Hepatocyte (in vitro differentiated cells): ENCODE data around the gene C2CD4D.

ENCODE experiments used
- EZH2 ChIP-seq: fragments of 200-600 bp; sonication (generic); IDR thresholded peaks from 2 replicates; pipeline ENCODE4 v1.6.1; 2016; ENCODE audit warnings: antibody characterized with exemption, mild to moderate bottlenecking, borderline replicate concordance
- EZH2phosphoT487 ChIP-seq: fragments of 200-600 bp; sonication (generic); IDR thresholded peaks from one replicate; pipeline ENCODE4 v1.6.1; 2018; ENCODE audit warnings: antibody characterized with exemption, mild to moderate bottlenecking, low read depth, moderate library complexity; ENCODE audit not compliant: unreplicated experiment, severe bottlenecking
- TF ChIP-seq, protein P1 (sequence below): fragments of 200-600 bp; sonication (generic); IDR thresholded peaks from 2 replicates; pipeline ENCODE4 v1.5.1; 2016; ENCODE audit warnings: antibody characterized with exemption, mild to moderate bottlenecking; ENCODE audit not compliant: poor library complexity

DNA sequence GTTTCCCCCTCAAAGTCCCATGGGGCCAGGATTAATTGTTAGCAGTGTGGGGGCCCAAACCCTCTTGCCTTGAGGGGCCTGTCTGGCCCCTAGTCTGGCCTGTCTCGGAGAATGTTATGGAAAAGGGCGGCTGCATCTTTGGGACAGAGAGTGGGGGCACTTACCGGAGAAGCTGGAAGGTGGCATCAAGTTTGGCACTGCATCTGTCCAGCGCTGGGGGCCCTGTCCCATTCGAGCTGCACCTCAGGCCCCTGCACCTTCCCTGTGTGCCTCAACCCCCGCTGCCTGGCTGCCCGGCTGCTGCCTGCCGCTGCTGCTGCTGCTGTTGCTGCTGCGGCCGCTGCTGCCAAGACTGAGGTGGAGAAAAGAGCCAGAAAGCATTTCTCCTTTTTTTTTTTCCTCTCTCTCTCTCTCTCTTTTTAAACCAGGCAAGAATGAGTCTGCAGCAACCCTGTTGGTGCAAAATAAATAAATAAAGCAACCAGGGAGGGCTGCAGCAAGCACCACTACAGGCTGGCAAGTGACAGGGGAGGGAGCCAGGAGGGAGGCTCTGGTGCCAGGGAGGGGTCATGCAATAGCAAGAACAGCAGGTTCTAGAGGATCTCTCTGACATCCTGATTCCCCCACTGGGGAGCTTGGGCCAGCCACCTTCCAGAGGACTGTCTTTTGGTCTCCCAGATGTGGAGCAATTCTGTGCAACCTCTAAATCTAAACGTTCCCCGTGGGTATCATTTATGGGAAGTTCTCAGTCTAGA is 34.4 kb downstream of the C2CD4D start, which contains the start of gene LINGO4:
- TF ChIP-seq, protein P1, sequence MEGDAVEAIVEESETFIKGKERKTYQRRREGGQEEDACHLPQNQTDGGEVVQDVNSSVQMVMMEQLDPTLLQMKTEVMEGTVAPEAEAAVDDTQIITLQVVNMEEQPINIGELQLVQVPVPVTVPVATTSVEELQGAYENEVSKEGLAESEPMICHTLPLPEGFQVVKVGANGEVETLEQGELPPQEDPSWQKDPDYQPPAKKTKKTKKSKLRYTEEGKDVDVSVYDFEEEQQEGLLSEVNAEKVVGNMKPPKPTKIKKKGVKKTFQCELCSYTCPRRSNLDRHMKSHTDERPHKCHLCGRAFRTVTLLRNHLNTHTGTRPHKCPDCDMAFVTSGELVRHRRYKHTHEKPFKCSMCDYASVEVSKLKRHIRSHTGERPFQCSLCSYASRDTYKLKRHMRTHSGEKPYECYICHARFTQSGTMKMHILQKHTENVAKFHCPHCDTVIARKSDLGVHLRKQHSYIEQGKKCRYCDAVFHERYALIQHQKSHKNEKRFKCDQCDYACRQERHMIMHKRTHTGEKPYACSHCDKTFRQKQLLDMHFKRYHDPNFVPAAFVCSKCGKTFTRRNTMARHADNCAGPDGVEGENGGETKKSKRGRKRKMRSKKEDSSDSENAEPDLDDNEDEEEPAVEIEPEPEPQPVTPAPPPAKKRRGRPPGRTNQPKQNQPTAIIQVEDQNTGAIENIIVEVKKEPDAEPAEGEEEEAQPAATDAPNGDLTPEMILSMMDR = no peak
- TF ChIP-seq EZH2 (no peak), EZH2phosphoT487 (no peak)
